Neural progenitor cell (in vitro differentiated cells): ENCODE results near the gene FAM217A. TPM values are rescaled to one million over a fixed set of nuclear protein-coding genes. Genes with fewer than 3 reads are reported as not detected.

Experiments used
- DNase-seq: peaks from one replicate; pipeline ENCODE4 v3.0.0-alpha.2; 2016; ENCODE audit warnings: low spot score
- H2AFZ ChIP-seq: fragments of 200-600 bp; sonication (generic); replicated peaks from 2 replicates; pipeline ENCODE4 v1.6.1; 2016; ENCODE audit warnings: antibody characterized with exemption
- H3F3A ChIP-seq: fragments of 200-600 bp; sonication (generic); 2 replicates; pipeline ENCODE4 v1.6.1; 2016; ENCODE audit warnings: antibody characterized with exemption, low read depth
- H3K27ac ChIP-seq: fragments of 200-600 bp; sonication (generic); 2 replicates; pipeline ENCODE4 v1.5.1; 2016; ENCODE audit warnings: mild to moderate bottlenecking
- H3K27me3 ChIP-seq: fragments of 200-600 bp; sonication (generic); 2 replicates; pipeline ENCODE4 v1.6.1; 2016; ENCODE audit warnings: mild to moderate bottlenecking, moderate library complexity
- H3K36me3 ChIP-seq: fragments of 200-600 bp; sonication (generic); 2 replicates; pipeline ENCODE4 v1.5.1; 2016
- H3K4me1 ChIP-seq: fragments of 200-600 bp; sonication (generic); 2 replicates; pipeline ENCODE4 v1.6.1; 2016; ENCODE audit warnings: mixed run types
- H3K4me2 ChIP-seq: fragments of 200-600 bp; sonication (generic); 2 replicates; pipeline ENCODE4 v1.6.1; 2016
- H3K4me3 ChIP-seq: fragments of 200-600 bp; sonication (generic); 2 replicates; pipeline ENCODE4 v1.5.1; 2016
- H3K79me2 ChIP-seq: fragments of 200-600 bp; sonication (generic); 2 replicates; pipeline ENCODE4 v1.6.1; 2016; ENCODE audit warnings: low read depth
- H3K9ac ChIP-seq: fragments of 200-600 bp; sonication (generic); 2 replicates; pipeline ENCODE4 v1.6.1; 2016
- H3K9me3 ChIP-seq: fragments of 200-600 bp; sonication (generic); 2 replicates; pipeline ENCODE4 v1.5.1; 2016; ENCODE audit warnings: low read depth
- H4K20me1 ChIP-seq: fragments of 200-600 bp; sonication (generic); 2 replicates; pipeline ENCODE4 v1.6.1; 2016; ENCODE audit warnings: low read depth
- H3K27ac Mint-ChIP-seq: 3 replicates; pipeline ENCODE4 v1.8.0; 2021; ENCODE audit warnings: mixed read lengths
- H3K27me3 Mint-ChIP-seq: 2 replicates; pipeline ENCODE4 v1.8.0; 2022; ENCODE audit warnings: low read depth, mild to moderate bottlenecking, inconsistent platforms, moderate library complexity, mixed read lengths; ENCODE audit not compliant: insufficient read depth
- H3K36me3 Mint-ChIP-seq: 3 replicates; pipeline ENCODE4 v1.8.0; 2021; ENCODE audit warnings: mixed read lengths
- H3K4me1 Mint-ChIP-seq: 3 replicates; pipeline ENCODE4 v1.8.0; 2021; ENCODE audit warnings: mixed read lengths
- H3K4me3 Mint-ChIP-seq: 3 replicates; pipeline ENCODE4 v1.8.0; 2021; ENCODE audit warnings: mild to moderate bottlenecking, moderate library complexity, mixed read lengths
- H3K9me3 Mint-ChIP-seq: 3 replicates; pipeline ENCODE4 v1.8.0; 2020; ENCODE audit warnings: mixed read lengths
- EZH2 ChIP-seq: fragments of 200-600 bp; sonication (generic); IDR thresholded peaks from 2 replicates; pipeline ENCODE4 v1.6.1; 2017; ENCODE audit warnings: antibody characterized with exemption, mild to moderate bottlenecking, moderate library complexity
- EZH2phosphoT487 ChIP-seq: fragments of 200-600 bp; sonication (generic); IDR thresholded peaks from 2 replicates; pipeline ENCODE4 v1.6.1; 2017; ENCODE audit warnings: antibody characterized with exemption
- total RNA-seq: library from RNA; depleted of rRNA; stranded (reverse); fragments of >200 nt; gene quantifications from 2 replicates; pipeline ENCODE4 v1.2.3, GENCODE V29; 2015; ENCODE audit warnings: low replicate concordance
- TF ChIP-seq, protein P1 (sequence below): fragments of 200-600 bp; sonication (generic); IDR thresholded peaks from 2 replicates; pipeline ENCODE4 v1.5.1; 2017; ENCODE audit warnings: antibody characterized with exemption, mild to moderate bottlenecking

The FAM217A gene
- total RNA-seq, 1 donor from 2014 or later = not detected

- Histone ChIP-seq H3K36me3 (peaks cover 21% of the 10 kb centered on the region), H3F3A (no peaks in the 10 kb centered on the region), H3K27me3 (no peaks in the 10 kb centered on the region), H3K4me3 (no peak overlapping the region), H3K9me3 (no peaks in the 10 kb centered on the region), H2AFZ (no peak overlapping the region), H3K4me2 (no peak overlapping the region), H3K27ac (no peak overlapping the region), H4K20me1 (peaks cover 91% of the 10 kb centered on the region), H3K9ac (no peak overlapping the region), H3K79me2 (peaks cover 100% of the 10 kb centered on the region), H3K4me1 (no peaks in the 10 kb centered on the region)
- Mint-ChIP-seq H3K9me3 (no peaks in the 10 kb centered on the region), H3K4me1 (peaks cover 4% of the 10 kb centered on the region), H3K27ac (no peak overlapping the region), H3K36me3 (peaks cover 43% of the 10 kb centered on the region), H3K27me3 (no peaks in the 10 kb centered on the region), H3K4me3 (no peak overlapping the region)
- DNase-seq = no peak
- no peak for TF ChIP-seq EZH2phosphoT487
- no peak for TF ChIP-seq EZH2
- TF ChIP-seq, protein P1, sequence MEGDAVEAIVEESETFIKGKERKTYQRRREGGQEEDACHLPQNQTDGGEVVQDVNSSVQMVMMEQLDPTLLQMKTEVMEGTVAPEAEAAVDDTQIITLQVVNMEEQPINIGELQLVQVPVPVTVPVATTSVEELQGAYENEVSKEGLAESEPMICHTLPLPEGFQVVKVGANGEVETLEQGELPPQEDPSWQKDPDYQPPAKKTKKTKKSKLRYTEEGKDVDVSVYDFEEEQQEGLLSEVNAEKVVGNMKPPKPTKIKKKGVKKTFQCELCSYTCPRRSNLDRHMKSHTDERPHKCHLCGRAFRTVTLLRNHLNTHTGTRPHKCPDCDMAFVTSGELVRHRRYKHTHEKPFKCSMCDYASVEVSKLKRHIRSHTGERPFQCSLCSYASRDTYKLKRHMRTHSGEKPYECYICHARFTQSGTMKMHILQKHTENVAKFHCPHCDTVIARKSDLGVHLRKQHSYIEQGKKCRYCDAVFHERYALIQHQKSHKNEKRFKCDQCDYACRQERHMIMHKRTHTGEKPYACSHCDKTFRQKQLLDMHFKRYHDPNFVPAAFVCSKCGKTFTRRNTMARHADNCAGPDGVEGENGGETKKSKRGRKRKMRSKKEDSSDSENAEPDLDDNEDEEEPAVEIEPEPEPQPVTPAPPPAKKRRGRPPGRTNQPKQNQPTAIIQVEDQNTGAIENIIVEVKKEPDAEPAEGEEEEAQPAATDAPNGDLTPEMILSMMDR = no peak
Measured at GRCh38 chr6:4029687-4030086, 49.2 kb downstream of the FAM217A start.

GRCh38 chr6:4028051-4028450 lies 50.9 kb downstream of the FAM217A start:
- peaks cover 100% of the 10 kb centered on the region for H3K79me2 ChIP-seq
- peaks cover 99% of the 10 kb centered on the region for H4K20me1 ChIP-seq
- peaks cover 21% of the 10 kb centered on the region for H3K36me3 ChIP-seq
- no peaks in the 10 kb centered on the region for H3K27me3 ChIP-seq
- no peak overlapping the region for H3K4me2 ChIP-seq
- Mint-ChIP-seq H3K27ac (no peak overlapping the region), H3K4me1 (peaks cover 15% of the 10 kb centered on the region), H3K4me3 (no peak overlapping the region), H3K9me3 (no peaks in the 10 kb centered on the region), H3K36me3 (peaks cover 47% of the 10 kb centered on the region), H3K27me3 (no peaks in the 10 kb centered on the region)
- TF ChIP-seq EZH2phosphoT487 (no peak), EZH2 (no peak)
- TF ChIP-seq, protein P1 = no peak
- no peaks in the 10 kb centered on the region for H3F3A ChIP-seq
- no peaks in the 10 kb centered on the region for H3K9me3 ChIP-seq
- no peak overlapping the region for H3K4me3 ChIP-seq
- peaks cover 2% of the 10 kb centered on the region for H3K4me1 ChIP-seq
- no peak for DNase-seq
- H2AFZ ChIP-seq = no peak overlapping the region
- H3K9ac ChIP-seq = no peak overlapping the region
- no peak overlapping the region for H3K27ac ChIP-seq

- peaks cover 90% of the 10 kb centered on the region for H4K20me1 ChIP-seq
- H3F3A ChIP-seq = peaks cover 13% of the 10 kb centered on the region
- H3K27me3 ChIP-seq = no peaks in the 10 kb centered on the region
- H3K4me3 Mint-ChIP-seq = no peak overlapping the region
- H3K4me3 ChIP-seq = no peak overlapping the region
- peaks cover 26% of the 10 kb centered on the region for H3K4me1 Mint-ChIP-seq
- TF ChIP-seq EZH2 = no peak
- no peak for TF ChIP-seq EZH2phosphoT487
- TF ChIP-seq, protein P1 = no peak
- no peak overlapping the region for H3K27ac Mint-ChIP-seq
- H3K9me3 ChIP-seq = no peaks in the 10 kb centered on the region
- no peak overlapping the region for H3K9ac ChIP-seq
- H3K4me2 ChIP-seq = no peak overlapping the region
- DNase-seq = no peak
- H3K9me3 Mint-ChIP-seq = no peaks in the 10 kb centered on the region
- no peak overlapping the region for H2AFZ ChIP-seq
- peaks cover 28% of the 10 kb centered on the region for H3K36me3 Mint-ChIP-seq
- no peak overlapping the region for H3K27ac ChIP-seq
- H3K36me3 ChIP-seq = peaks cover under 1% of the 10 kb centered on the region
- peaks cover 2% of the 10 kb centered on the region for H3K27me3 Mint-ChIP-seq
- peaks cover 97% of the 10 kb centered on the region for H3K79me2 ChIP-seq
- H3K4me1 ChIP-seq = peaks cover 9% of the 10 kb centered on the region
Measured at GRCh38 chr6:4025681-4026080, 53.3 kb downstream of the FAM217A start.
